22Rv1 (cell line): Measurements from ENCODE around the gene GNG7.
"Not testable (repeated sequence)": the region's sequence is repeated elsewhere in the genome, so short reads cannot be mapped to it uniquely, and the experiment has no call there.

ENCODE experiments used
- ZFX ChIP-seq: fragments of 450-650 bp; IDR thresholded peaks from 2 replicates; pipeline ENCODE4 v1.6.1; 2017; ENCODE audit warnings: antibody characterized with exemption, borderline replicate concordance
- TF ChIP-seq, protein P1 (sequence below): fragments of 450-650 bp; IDR thresholded peaks from 2 replicates; pipeline ENCODE4 v1.5.1; 2017; ENCODE audit warnings: mild to moderate bottlenecking

DNA sequence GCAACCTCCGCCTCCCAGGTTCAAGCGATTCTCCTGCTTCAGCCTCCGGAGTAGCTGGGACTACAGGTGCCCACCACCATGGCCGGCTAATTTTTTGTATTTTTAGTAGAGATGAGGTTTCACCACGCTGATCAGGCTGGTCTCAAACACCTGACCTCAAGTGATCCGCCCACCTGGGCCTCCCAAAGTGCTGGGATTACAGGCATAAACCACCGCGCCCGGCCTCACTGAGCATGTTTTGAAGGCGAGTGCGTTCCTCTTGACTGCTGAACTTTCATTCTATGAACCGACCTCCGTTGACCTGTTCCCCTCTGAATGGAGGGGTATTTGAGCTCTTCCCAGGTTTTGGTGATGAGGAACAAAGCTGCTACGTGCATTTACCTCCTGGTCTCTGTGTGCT is 209.0 kb downstream of the GNG7 start:
- TF ChIP-seq, protein P1, sequence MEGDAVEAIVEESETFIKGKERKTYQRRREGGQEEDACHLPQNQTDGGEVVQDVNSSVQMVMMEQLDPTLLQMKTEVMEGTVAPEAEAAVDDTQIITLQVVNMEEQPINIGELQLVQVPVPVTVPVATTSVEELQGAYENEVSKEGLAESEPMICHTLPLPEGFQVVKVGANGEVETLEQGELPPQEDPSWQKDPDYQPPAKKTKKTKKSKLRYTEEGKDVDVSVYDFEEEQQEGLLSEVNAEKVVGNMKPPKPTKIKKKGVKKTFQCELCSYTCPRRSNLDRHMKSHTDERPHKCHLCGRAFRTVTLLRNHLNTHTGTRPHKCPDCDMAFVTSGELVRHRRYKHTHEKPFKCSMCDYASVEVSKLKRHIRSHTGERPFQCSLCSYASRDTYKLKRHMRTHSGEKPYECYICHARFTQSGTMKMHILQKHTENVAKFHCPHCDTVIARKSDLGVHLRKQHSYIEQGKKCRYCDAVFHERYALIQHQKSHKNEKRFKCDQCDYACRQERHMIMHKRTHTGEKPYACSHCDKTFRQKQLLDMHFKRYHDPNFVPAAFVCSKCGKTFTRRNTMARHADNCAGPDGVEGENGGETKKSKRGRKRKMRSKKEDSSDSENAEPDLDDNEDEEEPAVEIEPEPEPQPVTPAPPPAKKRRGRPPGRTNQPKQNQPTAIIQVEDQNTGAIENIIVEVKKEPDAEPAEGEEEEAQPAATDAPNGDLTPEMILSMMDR, result not testable (repeated sequence)
- TF ChIP-seq ZFX, result not testable (repeated sequence)
